ENCODE data around the gene BCAT1.
A peak's percentile ranks its signal among the peaks of the same experiment; 100 is the strongest.
"Not testable (repeated sequence)": the region's sequence is repeated elsewhere in the genome, so short reads cannot be mapped to it uniquely, and the experiment has no call there.

BCAT1 gene

DNA sequence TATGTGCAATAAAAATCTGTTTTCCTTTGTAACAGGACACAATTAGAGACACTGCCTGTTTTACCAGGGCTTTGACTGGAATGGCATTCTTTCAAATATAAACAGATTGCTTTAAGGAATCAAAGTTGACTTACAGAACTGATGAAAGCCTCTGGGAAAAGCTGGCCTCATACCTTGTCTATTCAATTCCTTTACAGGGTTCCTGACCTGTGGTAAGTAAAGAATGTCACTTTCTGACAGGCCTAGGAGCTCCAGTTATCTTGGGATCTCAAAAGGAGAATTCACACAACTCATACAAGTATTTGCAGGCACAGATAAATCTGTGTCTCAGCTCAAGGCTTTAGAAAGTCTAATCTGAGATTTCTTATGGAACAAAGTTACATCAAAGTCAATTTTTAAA is 88.4 kb downstream of the BCAT1 start:
- Mint-ChIP-seq H3K27me3 (ENCODE audit: low read depth) (no peaks in the 10 kb centered on the region), H3K36me3 (ENCODE audit: low read depth) (peaks cover 9% of the 10 kb centered on the region), H3K27ac (no peak overlapping the region), H3K4me1 (ENCODE audit: low read depth) (peaks cover 19% of the 10 kb centered on the region), H3K4me3 (no peak overlapping the region), H3K9me3 (peaks cover 5% of the 10 kb centered on the region)
- DNase-seq (ENCODE audit: low spot score) = no peak

DNA sequence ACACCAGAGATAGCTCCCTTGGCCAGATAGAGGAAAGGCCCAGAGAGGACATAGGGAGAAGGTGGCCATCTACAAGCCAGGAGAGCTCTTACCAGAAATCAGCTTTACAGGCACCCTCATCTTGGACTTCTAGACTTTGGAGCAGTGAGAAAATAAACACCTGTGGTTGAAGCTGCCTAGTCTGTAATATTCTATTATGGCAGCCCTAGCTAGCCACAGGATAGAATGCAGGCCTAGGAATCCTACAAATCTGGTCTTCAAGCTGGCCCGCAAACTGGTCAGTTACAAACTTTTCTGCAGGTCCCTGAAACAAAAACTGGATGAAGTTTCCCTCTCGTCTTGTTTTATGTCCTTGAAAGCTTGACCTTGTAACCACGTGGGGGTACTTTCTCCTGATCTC is 92.4 kb downstream of the BCAT1 start:
- peaks cover 7% of the 10 kb centered on the region for H3K27me3 Mint-ChIP-seq (ENCODE audit: low read depth)
- H3K27ac Mint-ChIP-seq = no peak overlapping the region
- peaks cover 5% of the 10 kb centered on the region for H3K9me3 Mint-ChIP-seq
- H3K36me3 Mint-ChIP-seq (ENCODE audit: low read depth) = peaks cover 5% of the 10 kb centered on the region
- no peak overlapping the region for H3K4me3 Mint-ChIP-seq
- H3K4me1 Mint-ChIP-seq (ENCODE audit: low read depth) = peaks cover 5% of the 10 kb centered on the region
- DNase-seq (ENCODE audit: low spot score) = no peak

DNA sequence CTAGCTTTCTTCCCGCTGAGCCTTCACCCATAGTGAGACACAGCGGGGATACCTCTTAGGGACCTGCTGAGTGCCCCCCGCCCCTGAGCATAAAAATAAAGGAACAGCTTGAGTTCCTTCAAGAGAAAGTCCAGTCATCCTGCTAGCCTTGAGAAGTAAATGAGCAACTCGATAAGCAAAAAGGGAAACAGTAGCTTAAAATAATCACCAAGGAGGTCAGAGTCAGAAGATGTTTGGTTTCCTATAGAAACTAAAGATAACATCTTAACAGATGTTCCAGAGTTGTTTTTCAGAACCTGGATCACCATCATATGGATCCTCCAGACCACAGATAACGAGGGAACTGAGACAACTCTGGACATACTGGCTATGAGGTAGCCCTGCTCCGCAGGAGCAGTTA is 94.0 kb downstream of the BCAT1 start:
- DNase-seq (ENCODE audit: low spot score) = no peak
- Mint-ChIP-seq H3K36me3 (ENCODE audit: low read depth) (peaks cover 3% of the 10 kb centered on the region), H3K27ac (no peak overlapping the region), H3K27me3 (ENCODE audit: low read depth) (peaks cover 7% of the 10 kb centered on the region), H3K9me3 (peaks cover 5% of the 10 kb centered on the region), H3K4me1 (ENCODE audit: low read depth) (peaks cover 3% of the 10 kb centered on the region), H3K4me3 (no peak overlapping the region)

DNA sequence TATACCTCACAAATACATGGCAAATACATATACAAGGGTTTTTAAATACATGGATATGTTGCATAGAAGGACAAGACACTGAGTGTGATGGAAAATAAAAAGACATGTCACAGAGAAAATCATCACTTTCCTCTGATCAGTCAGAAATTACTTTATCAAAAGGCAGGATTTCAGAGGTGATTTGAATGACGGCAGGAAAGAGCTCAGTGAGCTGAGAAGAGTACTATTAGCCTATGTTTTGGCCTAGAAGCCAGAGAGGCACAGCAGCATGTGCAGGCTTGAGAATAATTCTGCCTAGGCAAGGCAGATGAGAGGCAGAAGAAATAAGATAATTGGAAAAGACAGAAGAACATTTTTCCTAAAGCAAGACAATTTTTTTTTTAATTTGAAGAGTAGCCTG is 94.9 kb downstream of the BCAT1 start:
- Mint-ChIP-seq H3K27ac (no peak overlapping the region), H3K36me3 (ENCODE audit: low read depth) (peaks cover 3% of the 10 kb centered on the region), H3K4me1 (ENCODE audit: low read depth) (peaks cover 3% of the 10 kb centered on the region), H3K27me3 (ENCODE audit: low read depth) (peaks cover 7% of the 10 kb centered on the region), H3K9me3 (peaks cover 3% of the 10 kb centered on the region), H3K4me3 (no peak overlapping the region)
- DNase-seq (ENCODE audit: low spot score) = no peak

DNA sequence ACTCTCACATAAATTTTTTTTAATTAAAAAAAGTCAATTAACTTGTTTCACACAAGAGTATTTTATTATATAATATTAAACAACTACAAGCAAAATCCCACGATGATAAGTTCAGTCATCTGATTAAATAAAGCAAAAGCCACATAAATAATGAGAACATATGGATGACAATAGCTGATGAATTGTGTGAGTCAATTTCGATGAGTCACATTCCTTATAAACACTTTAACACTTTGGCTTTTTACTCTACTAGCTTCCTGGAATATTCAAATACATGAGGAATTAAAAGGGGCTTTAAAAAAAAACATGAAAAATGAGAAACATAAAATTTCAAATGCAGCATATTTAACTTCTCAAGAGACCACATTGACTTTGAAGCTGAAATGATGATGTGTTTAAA is 95.3 kb downstream of the BCAT1 start:
- H3K4me3 Mint-ChIP-seq = no peak overlapping the region
- H3K27ac Mint-ChIP-seq = no peak overlapping the region
- peaks cover 3% of the 10 kb centered on the region for H3K4me1 Mint-ChIP-seq (ENCODE audit: low read depth)
- no peak for DNase-seq (ENCODE audit: low spot score)
- H3K27me3 Mint-ChIP-seq (ENCODE audit: low read depth) = peaks cover 8% of the 10 kb centered on the region
- H3K36me3 Mint-ChIP-seq (ENCODE audit: low read depth) = peaks cover 2% of the 10 kb centered on the region
- H3K9me3 Mint-ChIP-seq = peaks cover 2% of the 10 kb centered on the region

DNA sequence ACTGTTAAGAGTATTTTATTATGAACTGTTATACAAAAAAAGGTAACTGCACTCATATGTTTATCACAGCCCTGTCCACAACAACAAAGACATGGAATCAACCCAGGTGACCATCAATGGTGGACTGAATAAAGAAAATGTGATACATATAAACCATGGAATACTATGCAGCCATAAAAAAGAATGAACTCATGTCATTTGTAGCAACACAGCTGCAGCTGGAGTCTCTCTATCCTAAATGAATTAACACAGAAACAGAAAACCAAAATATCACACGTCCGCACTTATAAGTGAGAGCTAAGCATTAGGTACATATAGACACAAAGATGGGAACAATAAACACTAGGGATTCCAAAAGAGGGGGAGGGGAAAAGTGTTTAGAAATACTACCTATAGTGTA is 95.8 kb downstream of the BCAT1 start:
- no peaks in the 10 kb centered on the region for H3K9me3 Mint-ChIP-seq
- H3K27me3 Mint-ChIP-seq (ENCODE audit: low read depth) = peaks cover 11% of the 10 kb centered on the region
- no peak overlapping the region for H3K27ac Mint-ChIP-seq
- H3K4me1 Mint-ChIP-seq (ENCODE audit: low read depth) = peaks cover 3% of the 10 kb centered on the region
- H3K36me3 Mint-ChIP-seq (ENCODE audit: low read depth) = no peaks in the 10 kb centered on the region
- no peak for DNase-seq (ENCODE audit: low spot score)
- H3K4me3 Mint-ChIP-seq = no peak overlapping the region

DNA sequence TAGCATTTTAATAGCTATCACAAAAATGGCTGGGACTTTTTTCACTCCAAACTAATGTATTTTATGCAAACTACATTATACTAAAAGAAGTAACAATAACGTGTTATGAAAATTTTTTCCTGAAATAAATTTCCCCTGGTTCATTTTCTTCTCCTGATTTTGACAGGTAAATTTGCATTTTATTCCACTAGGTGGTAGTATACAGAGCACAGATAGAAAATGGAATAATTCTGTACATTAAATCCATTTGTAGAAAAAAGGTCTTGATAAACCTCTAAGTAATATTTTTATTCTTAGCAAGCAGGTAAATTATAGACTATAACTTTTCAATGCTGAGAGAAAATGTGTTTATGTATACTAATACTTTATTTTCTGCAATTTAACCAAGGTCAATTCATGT is 96.5 kb downstream of the BCAT1 start:
- DNase-seq (ENCODE audit: low spot score) = no peak
- peaks cover 3% of the 10 kb centered on the region for H3K4me1 Mint-ChIP-seq (ENCODE audit: low read depth)
- no peaks in the 10 kb centered on the region for H3K9me3 Mint-ChIP-seq
- H3K27ac Mint-ChIP-seq = no peak overlapping the region
- H3K27me3 Mint-ChIP-seq (ENCODE audit: low read depth) = peaks cover 11% of the 10 kb centered on the region
- no peaks in the 10 kb centered on the region for H3K36me3 Mint-ChIP-seq (ENCODE audit: low read depth)
- no peak overlapping the region for H3K4me3 Mint-ChIP-seq

DNA sequence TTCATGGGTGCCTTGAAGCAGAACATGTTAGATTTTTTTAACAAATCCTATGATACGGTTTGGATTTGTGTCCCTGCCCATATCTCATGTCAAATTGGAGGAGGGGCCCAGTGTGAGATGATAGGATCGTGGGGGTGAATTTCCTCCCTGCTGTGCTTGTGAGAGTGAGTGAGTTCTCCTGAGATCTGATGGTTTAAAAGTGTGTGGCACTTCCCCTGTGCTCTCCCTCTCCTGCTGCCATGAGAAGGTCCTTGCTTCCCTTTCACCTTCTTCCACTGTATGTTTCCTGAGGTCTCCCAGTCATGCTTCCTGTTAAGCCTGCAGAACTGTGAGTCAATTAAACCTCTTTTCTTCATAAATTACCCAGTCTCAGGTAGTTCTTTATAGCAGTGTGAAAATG is 97.0 kb downstream of the BCAT1 start:
- H3K4me3 Mint-ChIP-seq; H3K36me3 Mint-ChIP-seq (ENCODE audit: low read depth); H3K4me1 Mint-ChIP-seq (ENCODE audit: low read depth); DNase-seq (ENCODE audit: low spot score); H3K27ac Mint-ChIP-seq; H3K9me3 Mint-ChIP-seq: not testable (repeated sequence)
- H3K27me3 Mint-ChIP-seq (ENCODE audit: low read depth) = peaks cover 15% of the 10 kb centered on the region

DNA sequence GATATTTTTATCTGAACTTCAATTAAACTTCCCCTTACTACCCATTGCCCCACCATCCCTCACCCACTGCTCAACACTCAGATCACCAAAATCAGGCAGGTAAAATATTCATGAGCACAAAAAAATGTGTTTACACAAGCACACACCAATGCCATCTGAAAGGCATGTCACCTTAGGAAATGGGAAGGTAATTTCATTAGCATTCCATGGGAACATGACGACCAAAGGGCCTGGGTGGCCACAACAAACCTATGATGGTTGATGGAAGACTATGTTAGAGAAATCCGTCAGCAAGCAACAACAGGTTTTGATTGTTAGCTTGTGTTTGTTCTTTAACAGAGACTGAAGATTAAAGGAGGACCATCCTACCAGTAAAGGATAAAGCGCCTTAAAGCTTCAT is 97.6 kb downstream of the BCAT1 start:
- peaks cover 15% of the 10 kb centered on the region for H3K27me3 Mint-ChIP-seq (ENCODE audit: low read depth)
- no peak for DNase-seq (ENCODE audit: low spot score)
- no peak overlapping the region for H3K4me3 Mint-ChIP-seq
- H3K4me1 Mint-ChIP-seq (ENCODE audit: low read depth) = peaks cover 10% of the 10 kb centered on the region
- H3K36me3 Mint-ChIP-seq (ENCODE audit: low read depth) = no peaks in the 10 kb centered on the region
- H3K27ac Mint-ChIP-seq = no peak overlapping the region
- no peaks in the 10 kb centered on the region for H3K9me3 Mint-ChIP-seq

DNA sequence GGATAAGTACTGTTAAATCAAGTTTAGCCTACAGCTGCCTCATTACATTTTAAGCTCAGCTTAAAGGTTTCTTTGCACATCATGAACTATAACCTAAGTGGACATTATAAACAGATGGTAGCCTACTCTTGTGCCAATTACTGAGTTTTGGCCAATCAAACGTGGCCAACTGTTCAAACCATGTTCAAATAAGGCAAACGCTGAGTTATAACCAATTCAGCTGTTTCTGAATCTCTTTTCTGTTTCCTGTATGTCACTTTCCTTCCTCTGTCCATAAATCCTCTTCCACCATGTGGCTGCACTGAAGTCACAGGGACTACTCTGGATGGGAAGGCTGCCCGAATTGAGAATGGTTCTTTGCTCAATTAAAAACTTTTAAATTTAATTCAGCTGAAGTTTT is 98.4 kb downstream of the BCAT1 start:
- Mint-ChIP-seq H3K4me3 (no peak overlapping the region), H3K27ac (no peak overlapping the region), H3K4me1 (ENCODE audit: low read depth) (peaks cover 13% of the 10 kb centered on the region), H3K9me3 (no peaks in the 10 kb centered on the region), H3K36me3 (ENCODE audit: low read depth) (no peaks in the 10 kb centered on the region), H3K27me3 (ENCODE audit: low read depth) (peaks cover 15% of the 10 kb centered on the region)
- DNase-seq (ENCODE audit: low spot score) = no peak

DNA sequence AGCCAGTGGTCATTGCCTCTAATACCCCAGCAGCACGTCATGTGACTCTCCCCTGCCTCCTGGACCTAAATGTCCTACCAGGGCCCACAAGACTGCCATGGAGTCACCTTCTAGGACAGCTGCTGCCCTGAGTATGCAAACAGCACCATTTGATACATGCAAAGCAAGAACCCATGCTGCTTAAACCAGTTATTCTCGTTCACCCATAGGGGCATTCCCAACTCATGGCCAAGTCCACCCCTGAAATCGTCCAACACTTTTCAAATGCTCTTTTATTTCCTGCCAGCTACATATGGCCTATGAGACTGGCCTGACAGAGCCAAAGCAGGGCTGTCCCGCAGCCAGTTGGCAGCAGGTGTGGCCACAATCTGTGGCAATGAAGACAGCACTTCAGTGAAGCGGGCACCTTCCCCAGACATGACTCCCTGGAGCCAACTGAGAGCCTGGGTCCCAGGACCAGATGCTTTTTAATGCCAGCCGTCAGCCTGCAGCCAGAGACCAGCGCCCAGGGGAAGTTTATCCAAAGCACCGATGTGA is 99.9 kb downstream of the BCAT1 start:
- Mint-ChIP-seq H3K4me3 (no peak overlapping the region), H3K9me3 (no peaks in the 10 kb centered on the region), H3K27me3 (ENCODE audit: low read depth) (peaks cover 14% of the 10 kb centered on the region), H3K27ac (no peak overlapping the region), H3K4me1 (ENCODE audit: low read depth) (peaks cover 11% of the 10 kb centered on the region), H3K36me3 (ENCODE audit: low read depth) (no peaks in the 10 kb centered on the region)
- no peak for DNase-seq (ENCODE audit: low spot score)

DNA sequence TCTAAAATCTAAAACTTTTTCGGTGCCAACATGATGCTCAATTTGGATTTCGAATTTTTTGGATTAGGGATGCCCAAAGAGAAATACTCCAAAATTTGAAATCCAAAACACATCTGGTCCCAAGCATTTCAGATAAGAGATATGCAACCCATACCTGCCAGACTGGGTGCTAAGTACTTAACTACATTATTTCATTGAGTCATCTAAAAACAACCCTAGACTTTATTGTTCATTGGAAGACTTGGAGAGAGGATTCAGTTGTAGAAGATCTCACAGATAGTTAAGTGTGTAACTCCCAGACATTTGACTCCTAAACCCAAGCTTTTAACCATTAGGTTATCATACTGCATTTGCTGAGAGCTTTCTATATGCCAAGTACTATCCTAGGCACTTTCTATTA is 102.2 kb downstream of the BCAT1 start:
- Mint-ChIP-seq H3K27ac (no peak overlapping the region), H3K9me3 (no peaks in the 10 kb centered on the region), H3K4me3 (no peak overlapping the region), H3K27me3 (ENCODE audit: low read depth) (peaks cover 8% of the 10 kb centered on the region), H3K4me1 (ENCODE audit: low read depth) (peaks cover 13% of the 10 kb centered on the region), H3K36me3 (ENCODE audit: low read depth) (no peaks in the 10 kb centered on the region)
- no peak for DNase-seq (ENCODE audit: low spot score)

DNA sequence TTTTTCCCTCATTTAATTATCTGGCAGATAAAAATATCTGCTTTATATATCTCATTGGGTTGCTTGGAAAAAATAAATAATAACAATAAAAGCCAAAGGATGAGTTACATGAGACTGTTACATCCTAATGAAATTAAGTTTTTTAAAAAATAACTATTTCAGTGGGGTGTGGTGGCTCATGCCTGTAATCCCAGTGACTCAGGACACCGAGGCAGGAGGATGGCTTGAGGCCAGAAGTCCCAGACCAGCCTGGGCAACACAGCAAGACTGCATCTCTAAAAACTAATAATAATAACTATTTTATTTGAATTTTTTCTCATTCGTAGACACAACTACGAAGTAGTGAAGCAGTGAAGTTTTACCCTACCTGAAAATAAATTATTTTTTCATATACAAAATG is 103.3 kb downstream of the BCAT1 start:
- Mint-ChIP-seq H3K9me3 (no peaks in the 10 kb centered on the region), H3K27me3 (ENCODE audit: low read depth) (peaks cover 8% of the 10 kb centered on the region), H3K36me3 (ENCODE audit: low read depth) (no peaks in the 10 kb centered on the region), H3K27ac (no peak overlapping the region), H3K4me1 (ENCODE audit: low read depth) (peaks cover 13% of the 10 kb centered on the region), H3K4me3 (no peak overlapping the region)
- no peak for DNase-seq (ENCODE audit: low spot score)

DNA sequence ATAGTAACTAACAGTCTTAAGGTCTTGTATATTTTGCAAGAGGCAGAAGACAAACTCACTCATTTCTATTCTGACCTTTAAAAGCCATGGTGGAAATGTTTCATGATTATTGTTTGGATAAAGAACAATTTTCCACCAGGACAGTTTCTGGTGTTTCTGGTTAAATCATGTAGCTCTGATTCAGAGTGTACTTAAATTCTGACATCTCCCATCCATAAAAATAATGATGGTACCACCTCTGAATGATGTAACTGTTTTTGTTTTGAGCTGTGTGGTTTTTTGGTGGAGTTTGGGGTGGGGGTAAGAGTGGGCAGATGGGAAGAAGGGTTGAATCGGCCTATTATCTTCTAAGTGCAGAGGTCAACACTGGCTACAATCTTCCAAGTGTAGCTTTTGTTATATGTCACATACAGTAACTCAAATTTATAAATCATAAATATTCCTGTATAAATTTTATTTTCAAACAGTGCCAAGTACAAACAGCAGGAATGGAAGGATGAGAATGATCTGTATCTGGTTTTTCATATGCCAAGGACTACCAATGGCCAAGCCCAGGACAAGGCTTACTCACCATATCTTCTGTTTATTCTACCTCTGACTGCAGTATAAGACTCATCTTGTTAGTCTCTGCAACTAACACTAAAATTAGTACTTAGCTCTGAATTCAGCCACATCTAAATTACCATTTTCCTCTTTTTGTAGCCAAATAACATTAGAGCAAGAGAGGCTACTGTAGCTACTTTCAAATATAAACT is 108.7 kb downstream of the BCAT1 start:
- Mint-ChIP-seq H3K27me3 (ENCODE audit: low read depth) (no peaks in the 10 kb centered on the region), H3K4me3 (no peak overlapping the region), H3K9me3 (no peaks in the 10 kb centered on the region), H3K36me3 (ENCODE audit: low read depth) (peaks cover 3% of the 10 kb centered on the region), H3K4me1 (ENCODE audit: low read depth) (peaks cover 27% of the 10 kb centered on the region), H3K27ac (no peak overlapping the region)
- peak; percentile 45 for DNase-seq (ENCODE audit: low spot score)

DNA sequence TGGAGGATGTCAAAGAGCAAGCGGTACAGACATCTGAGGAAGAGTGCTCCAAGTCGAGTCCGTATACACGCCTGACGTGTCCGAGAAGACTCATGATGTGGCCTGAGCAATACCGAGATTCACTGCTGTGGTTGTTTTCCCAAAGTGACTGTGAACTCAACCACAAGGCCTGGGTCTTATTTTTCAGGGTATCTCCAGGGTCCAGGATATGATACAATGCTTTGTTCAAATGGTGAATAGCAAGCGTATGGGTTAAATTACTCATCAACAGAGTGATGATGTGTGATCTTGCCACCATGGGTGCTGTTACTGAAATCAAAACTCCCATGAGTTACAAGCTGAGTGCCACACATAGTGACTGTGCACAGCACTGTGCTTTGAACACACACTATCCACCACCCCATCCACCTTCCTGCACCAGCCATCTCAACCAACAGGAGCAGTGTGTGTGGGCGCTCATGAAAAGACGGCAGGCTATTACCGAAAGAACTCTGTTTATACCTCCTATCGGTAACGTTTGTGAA is 109.6 kb downstream of the BCAT1 start:
- Mint-ChIP-seq H3K4me3 (peak overlapping the region; percentile 47), H3K4me1 (ENCODE audit: low read depth) (peaks cover 27% of the 10 kb centered on the region), H3K9me3 (no peaks in the 10 kb centered on the region), H3K36me3 (ENCODE audit: low read depth) (peaks cover 3% of the 10 kb centered on the region), H3K27me3 (ENCODE audit: low read depth) (no peaks in the 10 kb centered on the region), H3K27ac (peak overlapping the region; percentile 67)
- peak; percentile 88 for DNase-seq (ENCODE audit: low spot score)
